Urothelium cell line (cell line): ENCODE measurements around the gene SAXO2.
"Not testable (repeated sequence)": the region's sequence is repeated elsewhere in the genome, so short reads cannot be mapped to it uniquely, and the experiment has no call there.

Experiments
- DNase-seq: peaks from one replicate; pipeline ENCODE4 v3.0.0; 2011; ENCODE audit warnings: low spot score, mixed read lengths
- FAIRE-seq: peaks from 2 replicates; lab custom pipeline; 2011; peaks lifted over from hg19 to GRCh38; lab: Jason Lieb, UNC

SAXO2 gene

DNA sequence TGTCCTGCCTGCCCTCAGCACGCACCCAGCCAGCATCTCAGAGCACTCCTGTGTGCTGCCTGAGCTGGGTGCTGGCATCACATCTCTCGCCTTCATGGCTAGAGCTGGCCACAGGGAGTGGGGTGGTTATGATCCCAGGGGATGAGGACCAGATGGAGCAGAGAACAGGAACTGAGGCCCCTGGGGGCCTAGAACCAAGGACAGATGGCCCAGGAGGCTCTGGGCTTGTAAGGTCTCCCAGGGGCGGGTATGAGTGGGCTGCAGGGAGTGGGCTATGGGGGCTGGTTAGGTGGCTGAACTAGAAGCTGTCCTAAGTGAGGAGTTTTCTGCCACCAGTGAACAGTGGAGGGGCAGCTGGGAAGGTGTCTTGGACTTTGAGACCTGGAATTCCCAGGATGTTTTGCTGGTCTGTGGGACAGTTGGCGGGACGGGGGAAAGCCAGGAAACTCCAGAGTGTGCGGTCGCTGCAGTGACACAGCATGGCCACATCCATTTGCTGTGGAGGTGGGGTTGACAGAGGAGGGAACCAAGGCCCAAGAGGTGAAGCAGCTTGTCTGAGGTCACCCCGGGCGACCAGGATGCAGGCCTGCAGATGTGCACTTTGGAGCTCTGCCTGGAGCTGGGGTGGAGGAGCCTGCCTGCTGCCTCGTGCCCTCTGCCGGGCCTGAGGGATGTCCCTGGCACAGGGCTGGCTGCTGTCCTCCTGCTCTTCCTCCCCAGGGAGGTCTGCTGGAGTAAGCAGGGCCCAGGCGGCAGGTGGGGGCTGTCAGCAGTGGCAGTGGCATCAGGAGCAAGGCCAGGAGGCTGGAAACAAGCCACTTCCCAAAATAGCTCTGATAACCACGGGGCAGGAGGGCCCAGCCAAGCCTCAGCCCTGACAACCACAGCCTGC, 70.3 kb downstream of the SAXO2 start:
- not testable (repeated sequence) for FAIRE-seq

DNA sequence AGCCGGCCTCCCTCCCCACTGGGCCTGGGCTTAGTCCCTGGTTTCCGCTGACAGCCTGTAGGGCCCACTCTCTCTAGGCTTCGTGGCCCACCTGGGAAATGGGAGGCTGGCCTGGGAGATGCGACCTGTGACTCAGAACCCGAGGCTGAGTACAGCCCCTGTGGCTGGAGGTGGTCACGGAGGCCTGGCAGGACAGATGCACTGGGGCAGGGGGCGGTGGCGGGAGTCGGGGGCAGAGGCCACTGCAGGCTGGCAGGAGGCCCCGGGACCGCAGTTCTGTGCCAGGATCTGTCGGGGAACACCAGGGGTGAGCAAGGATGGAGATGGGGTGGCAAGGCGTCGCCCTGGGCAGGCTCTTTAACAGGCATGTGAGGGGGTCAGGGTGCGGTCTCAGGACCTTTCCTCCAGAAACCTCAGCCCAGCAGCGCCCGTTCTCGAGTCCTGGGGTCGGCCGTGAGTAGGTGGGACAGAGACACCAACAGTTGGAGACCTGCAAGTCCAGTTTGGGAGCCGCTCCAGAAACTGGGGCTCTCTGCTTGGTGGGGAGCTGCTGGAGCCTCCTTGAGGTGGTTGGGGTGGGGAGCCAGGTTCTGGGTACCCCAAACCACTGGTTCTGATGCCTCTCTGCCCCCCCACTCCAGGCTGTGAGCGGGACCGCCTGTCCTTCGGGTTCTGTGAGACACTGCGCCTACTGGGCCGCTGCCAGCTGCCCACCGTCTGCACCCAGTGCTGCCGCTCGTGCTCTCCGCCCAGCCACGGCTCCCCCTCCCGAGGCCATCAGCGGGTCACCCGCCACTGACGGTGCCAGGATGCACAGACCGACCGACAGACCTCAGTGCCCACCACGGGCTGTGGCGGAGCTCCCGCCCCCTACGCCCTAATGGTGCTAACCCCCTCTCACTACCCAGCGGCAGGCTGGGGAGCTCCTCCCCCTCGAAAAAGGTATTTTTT, 71.3 kb downstream of the SAXO2 start:
- FAIRE-seq, DNase-seq: not testable (repeated sequence)

More for the DNA sequence above, 70.3 kb downstream of the SAXO2 start:
- DNase-seq = not testable (repeated sequence)
